ENCODE results near the gene KRR1. TPM values are rescaled to one million over a fixed set of nuclear protein-coding genes. Genes with fewer than 3 reads are reported as not detected.
"Not testable (repeated sequence)": the region's sequence is repeated elsewhere in the genome, so short reads cannot be mapped to it uniquely, and the experiment has no call there.

KRR1 gene
- total RNA-seq, 1 donor from 2014 or later = 85.1 TPM

- H3K27ac Mint-ChIP-seq = no peak overlapping the region
- peaks cover 3% of the 10 kb centered on the region for H3K36me3 Mint-ChIP-seq (ENCODE audit: low read depth)
- intact Hi-C loops (cut with micrococcal nuclease) = no loop called here
- no peaks in the 10 kb centered on the region for H3K4me1 Mint-ChIP-seq
- CTCF ChIA-PET = no interaction called here
- POLR2A ChIA-PET = no interaction called here
- H3K9me3 Mint-ChIP-seq = peaks cover 11% of the 10 kb centered on the region
- H3K27me3 Mint-ChIP-seq = no peaks in the 10 kb centered on the region
- ATAC-seq (ENCODE audit: low read depth) = no peak
- H3K4me3 Mint-ChIP-seq = no peak overlapping the region
- DNase-seq = no peak
- no peak for TF ChIP-seq CTCF (IDR thresholded peaks at IDR 0.05)
Measured at GRCh38 chr12:75457191-75457590, 54.2 kb downstream of the KRR1 start.

GRCh38 chr12:75455839-75456238, 55.6 kb downstream of the KRR1 start:
- Mint-ChIP-seq H3K27ac (no peak overlapping the region), H3K36me3 (ENCODE audit: low read depth) (peaks cover 3% of the 10 kb centered on the region), H3K9me3 (peaks cover 11% of the 10 kb centered on the region), H3K27me3 (no peaks in the 10 kb centered on the region), H3K4me1 (no peaks in the 10 kb centered on the region), H3K4me3 (no peak overlapping the region)
- ATAC-seq (ENCODE audit: low read depth) (no peak), DNase-seq (no peak)
- CTCF ChIA-PET = no interaction called here
- POLR2A ChIA-PET = interaction anchor here (1.3 kb wide), 1 partner anchor 16 kb away, joined by 3 read pairs; no protein-coding TSS in a partner anchor
- no peak for TF ChIP-seq CTCF (IDR thresholded peaks at IDR 0.05)
- intact Hi-C loops (cut with micrococcal nuclease) = no loop called here

- Mint-ChIP-seq H3K4me1 (no peaks in the 10 kb centered on the region), H3K9me3 (peaks cover 5% of the 10 kb centered on the region), H3K27ac (no peak overlapping the region), H3K27me3 (no peaks in the 10 kb centered on the region), H3K4me3 (no peak overlapping the region), H3K36me3 (ENCODE audit: low read depth) (peaks cover 3% of the 10 kb centered on the region)
- CTCF ChIA-PET = no interaction called here
- POLR2A ChIA-PET = interaction anchor here (0.7 to 1.2 kb wide), 2 partner anchors 28 to 63 kb away, joined by 3 read pairs; partner anchors contain the start of gene GLIPR1
- no peak for TF ChIP-seq CTCF (IDR thresholded peaks at IDR 0.05)
- no peak for ATAC-seq (ENCODE audit: low read depth)
- intact Hi-C loops (cut with micrococcal nuclease) = no loop called here
- no peak for DNase-seq
Measured at GRCh38 chr12:75452675-75453330, 58.6 kb downstream of the KRR1 start.

DNA sequence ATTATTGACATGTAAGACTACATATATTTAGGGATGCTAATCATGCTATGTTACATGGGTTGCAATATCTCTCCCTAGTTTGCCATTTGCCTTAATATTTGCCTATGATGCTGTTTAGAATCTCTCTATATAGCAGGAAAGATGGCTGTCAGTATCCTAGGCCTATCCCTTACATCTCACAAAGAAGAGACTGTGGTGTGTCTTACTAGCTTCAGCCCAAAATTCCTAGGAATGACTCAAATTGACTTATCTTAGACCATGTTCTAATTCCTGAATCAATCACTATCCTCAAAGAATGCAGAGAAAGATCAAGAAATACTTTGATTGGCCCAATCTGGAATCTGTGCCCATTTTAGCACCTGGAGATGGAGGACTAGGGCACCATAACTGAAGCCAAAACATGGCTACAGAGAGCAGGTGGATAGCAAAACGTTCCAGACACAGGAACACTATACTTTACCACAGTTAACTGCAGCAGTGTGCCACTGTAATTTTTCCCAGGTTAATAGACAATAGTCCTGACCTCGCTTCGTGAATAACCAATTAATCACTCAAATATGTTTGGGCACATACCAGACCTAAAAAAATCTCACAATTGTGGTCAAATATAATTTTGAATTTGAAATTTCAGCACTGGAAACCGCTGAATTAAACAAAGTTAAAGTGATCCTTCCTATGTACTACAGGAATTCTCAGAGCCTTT, 63.6 kb downstream of the KRR1 start:
- H3K27ac Mint-ChIP-seq = no peak overlapping the region
- intact Hi-C loops (cut with micrococcal nuclease) = no loop called here
- no peaks in the 10 kb centered on the region for H3K36me3 Mint-ChIP-seq (ENCODE audit: low read depth)
- no peaks in the 10 kb centered on the region for H3K9me3 Mint-ChIP-seq
- peaks cover 3% of the 10 kb centered on the region for H3K27me3 Mint-ChIP-seq
- no peak for DNase-seq
- no peak overlapping the region for H3K4me3 Mint-ChIP-seq
- no peak for TF ChIP-seq CTCF (IDR thresholded peaks at IDR 0.05)
- CTCF ChIA-PET = no interaction called here
- ATAC-seq (ENCODE audit: low read depth) = no peak
- POLR2A ChIA-PET = no interaction called here
- H3K4me1 Mint-ChIP-seq = no peaks in the 10 kb centered on the region

GRCh38 chr12:75446857-75447256, 64.6 kb downstream of the KRR1 start:
- peaks cover 6% of the 10 kb centered on the region for H3K27me3 Mint-ChIP-seq
- TF ChIP-seq CTCF (IDR thresholded peaks at IDR 0.05) = no peak
- intact Hi-C loops (cut with micrococcal nuclease) = no loop called here
- DNase-seq (no peak), ATAC-seq (ENCODE audit: low read depth) (no peak)
- no peaks in the 10 kb centered on the region for H3K4me1 Mint-ChIP-seq
- no peaks in the 10 kb centered on the region for H3K9me3 Mint-ChIP-seq
- H3K27ac Mint-ChIP-seq = no peak overlapping the region
- CTCF ChIA-PET = interaction anchor here (1.1 kb wide), 1 partner anchor 9 kb away, joined by 4 read pairs; no protein-coding TSS in a partner anchor
- H3K4me3 Mint-ChIP-seq = no peak overlapping the region
- H3K36me3 Mint-ChIP-seq (ENCODE audit: low read depth) = no peaks in the 10 kb centered on the region
- POLR2A ChIA-PET = no interaction called here

DNA sequence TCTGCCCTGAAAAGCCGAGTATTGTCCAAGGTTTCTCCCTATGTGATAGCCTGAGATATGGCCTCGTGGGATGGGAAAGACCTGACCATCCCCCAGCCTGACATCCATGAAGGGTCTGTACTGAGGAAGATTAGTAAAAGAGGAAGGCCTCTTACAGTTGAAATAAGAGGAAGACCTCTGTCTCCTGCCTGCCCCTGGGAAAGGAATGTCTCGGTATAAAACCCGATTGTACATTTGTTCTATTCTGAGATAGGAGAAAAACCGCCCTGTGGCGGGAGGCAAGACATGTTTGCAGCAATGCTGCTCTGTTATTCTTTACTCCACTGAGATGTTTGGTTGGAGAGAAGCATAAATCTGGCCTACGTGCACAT, 66.3 kb downstream of the KRR1 start:
- H3K9me3 Mint-ChIP-seq; H3K4me3 Mint-ChIP-seq; CTCF ChIA-PET; POLR2A ChIA-PET; H3K27ac Mint-ChIP-seq; H3K36me3 Mint-ChIP-seq (ENCODE audit: low read depth); ATAC-seq (ENCODE audit: low read depth); intact Hi-C loops (cut with micrococcal nuclease); DNase-seq; H3K4me1 Mint-ChIP-seq: not testable (repeated sequence)
- peaks cover 12% of the 10 kb centered on the region for H3K27me3 Mint-ChIP-seq
